Muscle of back (tissue), 13 donors: ENCODE measurements around the gene SLX9. TPM values are rescaled to one million over a fixed set of nuclear protein-coding genes. Genes with fewer than 3 reads are reported as not detected.

Source experiments
- DNase-seq, 3 donors: peaks; one replicate each; pipeline versions ENCODE4 v3.0.0 to v3.0.0-alpha.2; 2013
- long read RNA-seq, 9 donors: transcript quantifications; one replicate each; lab custom pipeline, GENCODE V29; 2026
- polyA plus RNA-seq, 10 donors: library from polyadenylated mRNA; unstranded; fragments of 120-200 nt; gene quantifications; one replicate each; pipeline ENCODE4 v1.2.1, GENCODE V29; 2013; ENCODE audit not compliant: insufficient read length in 10 of 10

SLX9 gene, protein sequence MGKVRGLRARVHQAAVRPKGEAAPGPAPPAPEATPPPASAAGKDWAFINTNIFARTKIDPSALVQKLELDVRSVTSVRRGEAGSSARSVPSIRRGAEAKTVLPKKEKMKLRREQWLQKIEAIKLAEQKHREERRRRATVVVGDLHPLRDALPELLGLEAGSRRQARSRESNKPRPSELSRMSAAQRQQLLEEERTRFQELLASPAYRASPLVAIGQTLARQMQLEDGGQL
- 10 to 100 TPM; 13.2 to 22.1 (median 15.8) TPM for polyA plus RNA-seq
- long read RNA-seq, donor 1, transcript FAM207A-202 (6 exons, 880 nt) = major isoform, 7 of 15 reads
- long read RNA-seq, donor 1, partial matches to known transcripts = 6 of 15 reads
- long read RNA-seq, donor 1, other reads (novel, unspliced or antisense) = 0 of 15 reads
- long read RNA-seq, donor 2, partial matches to known transcripts = 0 of 7 reads
- long read RNA-seq, donor 2, other reads (novel, unspliced or antisense) = 0 of 7 reads
- long read RNA-seq, donor 3 = 0 reads
- long read RNA-seq, donor 4, partial matches to known transcripts = 0 of 6 reads
- long read RNA-seq, donor 4, other reads (novel, unspliced or antisense) = 0 of 6 reads
- long read RNA-seq, donor 5, transcript FAM207A-201 (6 exons, 927 nt) = major isoform, 7 of 11 reads
- long read RNA-seq, donor 5, partial matches to known transcripts = 0 of 11 reads
- long read RNA-seq, donor 5, other reads (novel, unspliced or antisense) = 0 of 11 reads
- long read RNA-seq, donor 6, transcript FAM207A-202 (6 exons, 880 nt) = major isoform, 7 of 7 reads
- long read RNA-seq, donor 6, partial matches to known transcripts = 0 of 7 reads
- long read RNA-seq, donor 6, other reads (novel, unspliced or antisense) = 0 of 7 reads
- long read RNA-seq, donor 7, transcript FAM207A-201 (6 exons, 927 nt) = major isoform, 5 of 7 reads
- long read RNA-seq, donor 7, partial matches to known transcripts = 0 of 7 reads
- long read RNA-seq, donor 7, other reads (novel, unspliced or antisense) = 0 of 7 reads
- long read RNA-seq, donor 8, partial matches to known transcripts = 0 of 6 reads
- long read RNA-seq, donor 8, other reads (novel, unspliced or antisense) = 0 of 6 reads
- long read RNA-seq, donor 9 = 0 reads

GRCh38 chr21:44939532-44940115 is at the start of gene SLX9:
SLX9 (plus strand) TSS chr21:44940029; CDS start chr21:44940058, 29 bp downstream.
- peak in 2 of 3 donors; percentile 84 to 92 for DNase-seq

DNA sequence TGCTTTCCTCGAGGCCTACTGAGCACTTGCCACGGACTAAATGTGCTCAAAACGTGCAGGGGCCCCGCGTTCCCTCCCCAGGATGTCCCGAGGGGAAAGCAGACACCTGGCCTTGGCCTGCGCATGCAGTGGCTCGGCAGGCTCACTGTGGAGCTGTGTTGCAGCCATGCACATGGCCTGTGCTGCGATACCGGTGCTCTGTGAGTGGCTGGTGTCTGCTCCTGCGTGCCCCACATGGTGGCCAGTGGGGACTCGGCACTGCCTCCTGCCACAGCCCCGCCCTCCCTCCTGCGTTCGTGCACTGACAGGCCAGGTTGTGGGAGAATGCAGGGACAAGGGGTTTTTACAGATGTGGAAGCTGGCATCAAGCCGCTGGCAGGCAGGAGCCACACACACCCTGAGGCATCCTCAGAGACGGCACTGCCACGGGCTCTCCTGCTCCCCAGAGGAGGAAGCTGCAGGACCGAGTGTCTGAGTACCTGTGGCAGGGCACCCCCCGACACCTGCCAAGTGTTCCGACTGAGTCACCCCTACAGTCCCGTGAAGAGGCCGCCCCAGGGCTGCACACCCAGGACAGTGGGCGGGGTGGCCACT is 49.4 kb upstream of the SLX9 start:
- no peak for DNase-seq

DNA sequence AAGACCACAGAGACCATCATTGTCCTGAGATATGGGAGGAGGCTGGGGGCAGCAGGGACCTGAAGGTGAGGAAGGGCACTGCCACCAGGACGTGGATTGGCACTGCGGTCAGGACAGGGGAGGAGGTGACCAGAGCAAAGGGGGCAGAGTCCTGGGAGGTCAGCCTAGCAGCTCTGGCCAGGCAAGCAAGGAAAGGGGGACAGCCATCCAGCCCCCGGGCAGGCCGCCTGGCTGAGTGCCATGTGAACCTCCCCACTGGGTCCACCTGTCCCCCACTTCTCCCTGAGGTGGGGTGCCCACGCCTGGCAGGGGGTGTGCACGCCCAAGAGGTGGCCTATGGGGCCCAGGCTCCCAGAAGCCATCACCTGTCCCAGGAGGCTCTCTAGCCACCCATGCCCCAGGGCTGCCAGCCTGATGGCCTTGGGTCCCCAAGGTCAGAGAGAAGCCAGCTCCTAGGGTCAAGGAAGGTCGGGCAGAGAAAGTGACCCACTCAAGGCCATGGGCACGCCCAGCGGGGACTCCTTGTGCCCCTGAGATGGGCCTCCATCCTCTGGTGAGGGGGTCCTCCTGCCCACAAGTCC is 48.8 kb upstream of the SLX9 start:
- no peak for DNase-seq

GRCh38 chr21:44891631-44892031 is 48.2 kb upstream of the SLX9 start:
- DNase-seq = no peak

GRCh38 chr21:44892095-44892494 is 47.7 kb upstream of the SLX9 start:
- DNase-seq = no peak

DNA sequence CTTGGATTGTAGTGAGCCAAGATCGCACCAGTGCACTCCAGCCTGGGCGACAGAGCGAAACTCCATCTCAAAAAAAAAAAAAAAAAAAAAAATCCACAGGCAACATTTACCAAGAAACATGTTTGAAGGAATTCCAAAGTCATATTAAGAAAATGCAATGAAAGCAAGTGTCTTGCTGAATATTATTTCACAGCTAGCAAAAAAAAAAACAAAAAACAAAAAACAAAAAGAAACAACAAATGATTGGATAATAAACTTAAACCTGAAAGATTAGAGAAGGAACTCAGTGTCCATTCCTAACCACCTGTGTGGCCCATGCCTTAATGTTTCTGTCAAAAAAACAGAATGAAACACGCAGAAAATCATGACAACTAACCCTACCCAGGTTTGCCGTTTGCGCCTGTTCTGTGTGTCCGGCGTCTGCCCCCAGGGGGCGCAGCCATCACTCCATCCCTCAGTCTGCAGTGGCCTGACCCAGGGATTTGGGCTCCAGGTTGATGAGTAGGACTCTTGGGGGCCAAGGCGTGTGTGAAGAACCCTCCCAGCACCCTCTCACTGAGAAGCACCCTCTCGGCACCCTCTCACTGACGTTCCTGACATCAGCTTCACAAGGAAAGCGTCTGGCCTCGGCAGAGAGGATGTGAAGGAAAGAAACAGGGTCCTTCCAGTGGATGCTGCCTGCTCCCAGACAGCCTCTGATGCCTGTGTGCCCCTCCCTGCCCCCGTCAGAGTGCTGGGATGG is 47.1 kb upstream of the SLX9 start:
- peak in 1 of 3 donors; percentile 71 for DNase-seq

GRCh38 chr21:44893278-44893556 is 46.6 kb upstream of the SLX9 start:
- DNase-seq = no peak

DNA sequence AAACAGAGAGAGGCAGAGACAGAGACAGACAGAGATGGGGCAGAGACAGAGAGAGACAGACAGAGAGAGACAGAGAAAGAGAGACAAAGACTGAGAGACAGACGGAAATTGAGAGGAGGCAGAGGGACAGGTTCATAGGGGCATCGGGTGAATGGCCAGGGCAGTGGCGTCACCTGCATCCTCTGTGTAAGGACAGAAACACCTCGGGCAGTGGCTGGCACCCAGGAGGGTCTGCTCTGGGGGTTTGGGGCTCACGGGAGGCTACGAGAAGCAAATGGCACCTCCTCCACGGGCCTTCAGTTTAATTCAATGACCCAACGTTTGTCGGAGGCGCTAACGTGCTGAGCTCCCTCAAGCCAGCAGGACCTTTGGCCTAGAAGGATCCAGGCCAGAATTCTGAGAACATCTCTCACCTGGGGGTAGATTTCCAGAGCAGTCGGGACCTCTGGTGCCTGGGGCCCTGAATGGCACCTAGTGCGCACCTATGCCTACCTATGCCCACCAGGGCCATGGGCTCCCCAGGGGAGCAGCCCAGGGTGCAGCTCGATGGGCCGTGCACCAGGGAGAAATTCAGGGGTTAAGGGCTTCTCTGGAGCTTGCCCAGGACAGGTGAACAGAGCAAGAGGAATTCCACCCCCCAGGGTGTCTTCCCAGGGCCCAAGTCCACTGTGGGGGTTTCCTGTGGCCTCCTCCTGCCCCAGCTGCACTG is 45.7 kb upstream of the SLX9 start:
- no peak for DNase-seq

DNA sequence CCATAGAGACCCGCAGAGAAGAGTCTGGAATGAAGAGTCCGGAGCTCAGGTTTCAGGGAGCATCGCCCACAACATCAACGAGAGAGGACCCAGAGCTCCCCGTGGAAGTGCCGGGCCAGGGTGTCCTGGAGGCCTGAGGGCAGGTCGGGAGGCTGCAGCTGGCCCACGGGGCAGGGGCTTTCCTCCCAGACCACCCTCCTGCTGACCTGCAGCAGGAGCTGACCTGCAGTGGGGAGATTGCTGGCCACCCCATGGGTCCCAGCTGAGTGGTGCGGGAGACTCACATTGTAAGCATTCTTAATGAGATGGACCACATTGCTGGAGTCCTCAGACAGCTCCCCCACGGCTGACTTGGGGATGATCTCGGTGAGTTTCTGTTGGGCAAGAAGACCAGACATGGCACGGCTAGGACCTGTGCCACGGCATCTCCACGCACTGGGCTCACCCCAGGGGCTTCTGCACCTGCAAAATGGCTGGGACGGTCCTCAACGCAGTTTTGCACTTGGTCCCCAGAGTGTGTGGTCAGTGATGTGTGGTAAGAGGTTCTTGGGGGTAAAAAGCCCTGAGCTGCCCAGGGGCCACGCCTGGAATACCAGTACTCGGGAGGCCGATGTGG is 45.0 kb upstream of the SLX9 start:
- no peak for DNase-seq

DNA sequence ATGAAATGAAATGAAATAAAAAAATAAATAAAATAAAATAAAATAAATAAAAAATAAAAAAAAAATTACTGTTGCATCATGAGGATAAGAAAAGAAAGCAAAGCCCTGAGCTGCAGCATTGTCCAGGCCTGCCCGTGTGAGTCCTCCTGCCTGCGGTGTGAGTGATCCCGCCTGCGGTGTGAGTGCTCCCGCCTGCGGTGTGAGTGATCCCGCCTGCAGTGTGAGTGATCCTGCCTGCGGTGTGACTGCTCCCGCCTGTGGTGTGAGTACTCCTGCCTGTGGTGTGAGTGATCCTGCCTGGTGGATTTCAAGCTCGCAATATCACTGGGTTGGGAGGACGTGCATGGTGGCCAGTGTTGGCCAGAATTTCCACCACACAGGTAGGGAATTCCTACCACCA is 44.0 kb upstream of the SLX9 start:
- no peak for DNase-seq

DNA sequence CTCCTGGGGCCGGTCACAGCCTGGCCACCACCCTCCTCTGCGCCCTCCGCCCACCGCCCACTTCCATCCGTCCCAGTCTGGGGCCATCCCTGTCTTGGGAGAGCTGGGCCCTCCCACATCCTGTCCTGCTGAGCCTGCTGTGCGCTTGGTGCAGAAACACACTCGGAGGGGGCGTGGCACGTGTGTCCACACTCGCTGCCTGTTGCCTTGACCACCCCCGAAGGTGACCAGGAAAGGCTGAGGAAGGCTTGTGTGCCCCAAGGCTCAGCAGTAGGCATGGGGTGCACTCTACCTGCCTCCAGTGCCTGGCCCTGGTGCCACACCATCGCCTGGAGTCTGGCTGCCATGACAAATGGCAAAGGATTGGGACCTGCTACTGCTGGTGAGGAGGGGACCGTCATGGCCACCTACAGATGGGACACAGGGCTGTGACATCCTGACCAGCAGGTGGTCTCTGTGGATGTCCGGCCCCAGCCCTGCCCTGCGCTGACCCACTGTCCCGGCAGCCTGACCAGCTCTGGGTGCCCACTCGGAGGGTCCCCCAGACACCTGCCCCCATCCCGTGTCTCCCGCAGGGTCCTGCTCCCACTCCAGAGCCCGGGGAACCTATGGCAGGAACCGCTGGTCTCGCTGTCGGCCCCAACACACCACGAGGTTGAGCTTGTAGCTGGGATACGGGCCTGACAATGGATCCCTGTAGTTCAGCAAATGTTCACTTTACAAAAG is 43.1 kb upstream of the SLX9 start:
- no peak for DNase-seq

GRCh38 chr21:44897326-44898010 is 42.4 kb upstream of the SLX9 start:
- no peak for DNase-seq

GRCh38 chr21:44898011-44898488 is 41.8 kb upstream of the SLX9 start:
- no peak for DNase-seq

DNA sequence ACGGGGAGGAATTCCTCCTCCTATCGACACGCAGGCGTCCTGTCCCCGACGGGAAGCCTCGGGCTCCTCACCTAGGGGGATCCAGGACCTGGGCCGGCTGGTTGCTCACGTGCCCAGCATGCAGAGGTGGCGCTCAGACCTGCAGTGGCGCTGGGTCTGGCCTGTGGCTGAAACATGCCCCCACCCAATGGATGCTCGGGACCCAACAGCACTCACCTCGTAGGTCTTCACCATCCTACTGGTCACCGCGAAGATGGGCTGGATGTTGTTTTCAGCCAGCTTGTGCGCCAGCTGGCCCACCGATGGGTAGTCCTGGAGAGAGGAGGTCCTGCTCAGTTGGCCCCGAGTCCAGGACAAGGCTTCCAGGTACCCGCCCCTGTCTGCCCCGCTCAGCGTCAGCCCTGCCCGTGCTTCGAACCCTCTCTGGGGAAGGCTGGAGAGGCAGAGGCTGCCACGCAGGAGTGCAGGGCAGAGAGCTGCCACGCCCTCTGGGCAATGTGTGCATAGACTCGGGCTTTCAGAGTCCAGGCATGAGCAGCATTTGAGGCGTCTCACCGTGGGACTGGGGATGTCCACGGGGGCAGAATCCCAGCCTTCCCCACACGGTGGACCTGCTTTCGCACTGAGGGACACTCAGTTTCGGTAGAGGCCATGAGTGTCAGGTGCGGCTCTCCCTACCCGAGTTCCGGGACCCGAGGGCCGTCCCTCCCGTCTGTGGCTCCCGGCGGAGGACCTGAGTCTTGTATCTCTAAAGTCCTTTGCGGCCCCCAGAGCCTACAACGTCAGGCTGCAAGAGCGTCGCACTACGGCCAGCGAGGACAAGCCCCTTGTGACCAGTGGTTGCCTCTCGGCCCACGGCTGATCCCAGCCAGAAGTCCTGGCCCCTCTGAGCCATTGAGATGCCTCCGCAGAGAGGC is 40.7 kb upstream of the SLX9 start:
- DNase-seq = no peak

DNA sequence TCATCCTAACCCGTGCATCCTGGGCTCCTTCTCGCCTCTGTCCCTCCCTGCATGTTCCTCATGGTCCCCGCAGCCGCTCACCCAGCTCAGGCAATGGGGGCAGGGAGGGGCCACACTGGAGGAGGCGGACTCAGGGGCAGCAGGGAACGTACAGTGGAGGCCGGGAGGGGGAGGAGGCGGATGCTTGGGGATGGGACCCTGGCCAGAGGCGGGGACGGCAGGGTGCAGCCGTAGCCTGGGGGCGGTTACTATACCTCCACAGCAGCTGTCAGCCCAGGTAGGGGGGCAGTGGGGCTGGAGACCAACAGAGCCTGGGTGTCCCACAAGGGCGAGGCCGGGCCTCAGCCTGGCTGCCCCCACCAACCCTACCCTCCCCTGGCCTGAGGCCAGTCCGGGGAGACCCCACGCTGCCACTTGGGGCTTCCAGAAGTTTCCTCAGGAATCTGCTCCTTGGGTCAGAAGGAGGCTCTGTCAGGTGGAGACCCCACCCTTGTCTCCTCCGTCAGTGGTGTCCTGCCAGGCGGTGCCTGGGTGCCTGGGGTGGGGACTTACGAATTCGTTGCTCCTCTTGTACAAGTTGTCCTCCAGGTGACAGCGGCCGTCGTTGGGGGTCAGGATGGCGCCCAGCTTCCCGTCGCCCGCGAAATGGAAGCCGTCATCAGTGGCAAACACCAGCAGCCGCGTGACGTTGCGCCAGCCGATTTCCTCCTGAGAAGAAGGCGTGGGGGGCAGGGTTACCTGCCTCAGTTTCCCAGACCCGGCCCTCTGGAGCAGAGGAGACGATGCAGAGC is 39.9 kb upstream of the SLX9 start:
- no peak for DNase-seq
